ENCODE data around the gene LDHAL6B. TPM values are rescaled to one million over a fixed set of nuclear protein-coding genes. Genes with fewer than 3 reads are reported as not detected.

The LDHAL6B gene
- total and polyA plus RNA-seq, 2 experiments from 2014 or later, result not detected

- TF ChIP-seq ZNF462 (CRISPR knock-in tag; IDR thresholded peaks at IDR 0.05) (no peak), REST (IDR thresholded peaks at IDR 0.05; ENCODE audit: unreplicated experiment) (no peak)
Measured at GRCh38 chr15:59237119-59237855, 30.6 kb downstream of the LDHAL6B start (continued).

GRCh38 chr15:59237924-59238331 lies 31.3 kb downstream of the LDHAL6B start:
- Mint-ChIP-seq H3K4me1 (peaks cover 19% of the 10 kb centered on the region), H3K36me3 (ENCODE audit: low read depth) (peaks cover 3% of the 10 kb centered on the region), H3K27ac (peak overlapping the region; percentile 72), H3K9me3 (no peaks in the 10 kb centered on the region), H3K4me3 (no peak overlapping the region), H3K27me3 (ENCODE audit: insufficient read depth, low read depth, poor library complexity) (peaks cover 4% of the 10 kb centered on the region)
- ATAC-seq, result peak; percentile 28; the same call in 2 of the 3 replicates
- Histone ChIP-seq H3F3A (replicated peaks; ENCODE audit: low read depth) (no peaks in the 10 kb centered on the region), H3K27ac (ENCODE audit: low read depth) (no peak overlapping the region), H2AFZ (no peak overlapping the region), H4K20me1 (replicated peaks; ENCODE audit: insufficient read depth) (no peaks in the 10 kb centered on the region), H3K36me3 (ENCODE audit: insufficient read depth) (no peaks in the 10 kb centered on the region), H3K4me3 (no peak overlapping the region), H3K4me1 (ENCODE audit: insufficient read depth) (peaks cover 18% of the 10 kb centered on the region; the same call in 1 of the 2 replicates), H3K27me3 (ENCODE audit: insufficient read depth) (no peaks in the 10 kb centered on the region), H3K79me2 (replicated peaks; ENCODE audit: insufficient read depth) (peaks cover 4% of the 10 kb centered on the region; the same call in 1 of the 2 replicates), H3K9me2 (ENCODE audit: insufficient read depth) (no peaks in the 10 kb centered on the region), H3K4me2 (peak overlapping the region; percentile 29; the same call in 1 of the 2 replicates)
- peak; percentile 28 for DNase-seq (ENCODE audit: low spot score)
- TF ChIP-seq EZH2phosphoT487 (IDR thresholded peaks at IDR 0.05; ENCODE audit: unreplicated experiment) (no peak), NANOG (IDR thresholded peaks at IDR 0.05; ENCODE audit: borderline replicate concordance) (no peak), CREB1 (CRISPR knock-in tag; IDR thresholded peaks at IDR 0.05; ENCODE audit: low read depth) (no peak), REST (IDR thresholded peaks at IDR 0.05; ENCODE audit: unreplicated experiment) (no peak)
